ENCODE measurements around the gene PIGK.

The PIGK gene

DNA sequence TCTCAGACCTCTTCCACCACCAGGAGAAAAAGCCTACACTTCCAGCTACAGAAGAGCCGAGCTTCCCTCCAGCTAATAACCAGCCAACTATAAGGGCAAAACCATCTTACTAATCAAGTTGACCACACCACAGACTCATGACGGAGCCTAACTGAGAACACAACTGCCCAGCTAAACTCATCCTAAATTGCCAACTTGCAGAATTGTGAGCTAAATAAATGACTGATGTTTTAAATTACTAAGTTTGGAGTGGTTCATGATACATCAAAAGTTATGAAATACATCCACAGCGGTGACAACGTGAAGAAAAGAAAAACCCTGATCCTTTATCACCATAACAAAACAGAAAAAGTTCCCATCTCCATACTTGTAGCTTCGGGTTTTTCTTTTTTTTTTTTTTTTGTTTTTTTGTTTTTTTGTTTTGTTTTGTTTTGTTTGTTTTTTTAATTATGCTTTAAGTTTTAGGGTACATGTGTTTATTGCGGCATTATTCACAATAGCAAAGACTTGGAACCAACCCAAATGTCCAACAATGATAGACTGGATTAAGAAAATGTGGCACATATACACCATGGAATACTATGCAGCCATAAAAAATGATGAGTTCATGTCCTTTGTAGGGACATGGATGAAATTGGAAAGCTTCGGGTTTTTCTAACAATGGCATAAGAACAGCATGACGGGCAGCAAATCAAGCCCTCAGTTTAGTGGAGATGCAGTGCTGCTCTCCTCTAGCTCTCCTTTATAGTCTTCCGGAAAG lies 122.6 kb downstream of the PIGK start:
- DNase-seq (ENCODE audit: low read depth), result no peak

GRCh38 chr1:77095236-77095635 lies 124.0 kb downstream of the PIGK start:
- DNase-seq (ENCODE audit: low read depth), result no peak

- DNase-seq (ENCODE audit: low read depth), result no peak
These were observed 129.5 kb downstream of the PIGK start for GRCh38 chr1:77089756-77090155.

GRCh38 chr1:77085109-77085508 lies 134.1 kb downstream of the PIGK start:
- no peak for DNase-seq (ENCODE audit: low read depth)

DNA sequence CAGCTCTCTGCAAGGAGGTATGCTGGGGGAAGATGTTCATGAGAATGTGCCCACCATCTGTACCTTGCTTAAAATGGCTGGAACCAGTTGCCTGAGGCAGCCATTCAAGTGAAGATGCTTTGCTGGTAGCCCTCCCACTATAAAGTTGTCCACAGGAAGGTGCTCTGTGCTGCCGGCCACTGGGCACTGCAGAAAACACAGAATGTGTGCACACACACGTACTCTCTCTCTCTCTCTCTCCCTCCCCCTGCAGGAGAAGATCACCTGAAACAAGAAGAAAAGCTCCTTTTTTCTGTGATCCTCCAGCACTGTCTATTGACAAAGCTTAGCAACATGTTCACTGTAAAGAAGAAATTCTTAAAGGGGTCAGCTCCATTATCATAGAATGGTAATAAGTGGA lies 134.8 kb downstream of the PIGK start:
- no peak for DNase-seq (ENCODE audit: low read depth)

GRCh38 chr1:77081834-77082233 lies 137.4 kb downstream of the PIGK start:
- no peak for DNase-seq (ENCODE audit: low read depth)

DNA sequence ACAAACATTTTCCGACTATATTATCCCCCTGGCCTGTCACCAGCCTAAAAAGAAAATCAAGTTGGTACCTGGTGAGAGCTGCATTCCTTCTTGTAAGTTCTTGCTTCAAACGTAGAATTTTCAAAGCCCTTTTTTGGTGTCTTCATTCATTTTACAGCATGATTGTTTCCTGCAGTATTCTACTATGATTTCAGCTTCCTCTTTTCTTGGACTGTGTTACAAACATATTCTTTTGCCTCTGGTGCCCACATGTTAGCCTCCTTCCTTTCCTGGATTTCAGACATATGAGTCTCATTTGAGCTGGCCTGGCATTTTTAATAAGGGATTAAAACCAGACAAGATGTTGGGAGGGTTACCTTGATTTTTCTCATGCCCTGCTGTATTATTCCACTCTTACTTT lies 142.5 kb downstream of the PIGK start:
- DNase-seq (ENCODE audit: low read depth), result no peak

DNA sequence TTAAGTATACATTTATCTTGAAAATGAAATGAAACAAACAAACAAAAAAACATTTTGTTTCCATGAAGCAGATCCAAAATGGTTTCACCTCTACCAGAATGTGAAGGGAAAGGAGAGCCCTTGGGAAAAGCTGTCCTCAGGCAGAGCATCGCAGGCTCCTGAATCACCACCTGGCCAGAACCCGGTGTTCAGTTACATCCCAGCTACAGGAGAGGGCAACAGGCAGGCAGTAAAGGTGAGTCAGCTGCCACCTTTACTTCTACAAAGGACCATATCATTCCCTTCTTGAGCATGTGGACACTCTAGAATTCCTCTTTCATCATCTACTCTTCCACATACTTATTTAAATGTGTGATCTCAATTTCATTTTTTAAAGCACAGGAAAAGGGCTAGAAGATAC lies 151.2 kb downstream of the PIGK start:
- no peak for DNase-seq (ENCODE audit: low read depth)

DNA sequence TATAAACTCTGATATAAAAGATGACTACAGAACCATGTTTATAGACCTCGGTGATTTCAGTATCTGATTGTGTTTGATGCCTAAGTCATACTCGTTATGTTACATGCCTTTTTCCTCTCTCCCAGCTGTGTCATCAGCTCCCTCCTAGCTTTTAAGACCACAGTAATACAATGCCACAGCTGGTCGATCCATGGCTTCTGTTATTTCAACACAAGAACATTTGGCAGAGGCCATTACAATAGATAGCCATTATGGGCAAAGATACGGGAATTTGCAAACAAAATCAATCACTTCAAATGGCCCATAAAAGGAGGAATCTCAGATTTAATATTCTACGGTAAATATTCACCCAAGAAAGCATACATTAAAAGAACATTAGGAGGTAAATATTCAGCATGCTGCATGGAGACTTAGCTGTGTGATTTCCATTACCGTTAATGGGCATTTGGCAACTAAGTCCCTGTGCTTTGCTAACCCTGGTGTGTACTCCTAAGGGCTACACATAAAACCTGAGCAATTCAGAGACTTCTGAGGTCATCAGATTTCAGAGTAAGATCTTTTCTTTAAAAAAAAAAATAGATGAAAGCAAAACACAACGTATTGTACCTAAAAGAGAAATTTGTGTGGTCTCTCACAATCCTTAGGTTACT lies 153.4 kb downstream of the PIGK start:
- no peak for DNase-seq (ENCODE audit: low read depth)

- no peak for DNase-seq (ENCODE audit: low read depth)
These were observed 155.0 kb downstream of the PIGK start for GRCh38 chr1:77064246-77064645.

GRCh38 chr1:77063118-77063517 lies 156.1 kb downstream of the PIGK start:
- no peak for DNase-seq (ENCODE audit: low read depth)

DNA sequence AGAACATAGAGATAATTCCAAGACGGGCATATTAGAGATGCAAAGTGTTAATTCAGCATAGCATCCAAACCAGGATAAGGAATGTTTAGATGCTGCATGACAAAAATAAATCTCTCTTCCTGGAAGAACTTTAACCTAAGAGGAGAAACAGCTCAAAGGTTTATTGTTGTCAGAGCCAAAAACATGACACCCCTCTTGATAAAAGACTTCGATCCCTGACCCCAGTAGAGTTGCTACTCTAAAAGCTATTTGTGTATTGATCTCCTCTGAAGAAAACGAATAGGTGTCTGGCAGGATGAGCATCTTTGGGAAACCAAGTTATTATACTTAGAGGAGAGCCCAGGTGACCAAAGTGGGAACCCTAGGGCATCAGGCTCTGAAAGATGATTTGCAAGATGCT lies 158.1 kb downstream of the PIGK start:
- no peak for DNase-seq (ENCODE audit: low read depth)

DNA sequence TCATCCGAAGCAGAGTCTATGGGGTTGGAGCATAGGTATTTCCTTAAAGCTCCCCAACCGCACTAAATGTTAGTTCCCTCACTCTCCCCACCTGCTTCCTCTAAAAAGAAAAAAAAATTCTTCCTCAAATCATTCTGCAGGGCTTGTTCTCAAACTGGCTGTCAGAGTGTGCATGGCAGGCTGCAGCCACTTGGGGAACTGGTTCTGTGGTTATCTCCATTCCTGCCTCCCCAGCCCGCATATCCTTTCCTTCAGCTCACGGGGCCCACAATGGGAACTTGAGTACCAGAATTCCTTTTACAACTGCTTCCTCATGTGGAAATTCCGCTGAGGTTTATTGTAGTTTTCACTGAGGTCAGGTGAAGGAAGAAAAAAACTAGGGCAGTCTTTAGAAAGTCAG lies 159.2 kb downstream of the PIGK start:
- DNase-seq (ENCODE audit: low read depth), result no peak

DNA sequence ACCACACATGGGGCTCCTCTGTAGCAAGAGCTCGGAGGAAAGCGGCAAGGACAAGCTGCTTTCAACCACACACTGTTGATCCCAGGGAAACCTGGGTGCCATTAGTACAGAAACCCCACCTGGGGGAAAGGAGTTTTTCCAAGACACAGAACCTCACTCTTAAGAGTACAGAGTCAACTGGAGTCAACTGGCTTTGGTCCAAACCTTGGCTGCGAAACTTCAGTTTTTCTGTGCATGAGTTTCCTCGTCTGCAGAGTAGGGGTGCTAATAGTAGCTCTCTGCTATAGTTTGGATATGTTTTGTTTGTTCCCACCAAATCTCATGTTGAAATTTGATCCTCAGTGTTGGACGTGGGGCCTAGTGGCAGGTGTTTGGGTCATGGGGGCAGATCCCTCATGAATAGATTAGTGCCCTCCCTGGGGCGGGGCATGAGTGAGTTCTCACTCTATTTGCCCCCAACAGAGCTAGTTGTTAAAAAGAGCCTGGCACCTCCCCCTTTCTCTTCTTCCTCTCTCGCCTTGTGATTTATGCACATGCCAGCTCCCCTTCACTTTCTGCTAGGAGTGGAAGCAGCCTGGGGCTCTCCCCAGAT lies 161.1 kb downstream of the PIGK start:
- DNase-seq (ENCODE audit: low read depth), result no peak

DNA sequence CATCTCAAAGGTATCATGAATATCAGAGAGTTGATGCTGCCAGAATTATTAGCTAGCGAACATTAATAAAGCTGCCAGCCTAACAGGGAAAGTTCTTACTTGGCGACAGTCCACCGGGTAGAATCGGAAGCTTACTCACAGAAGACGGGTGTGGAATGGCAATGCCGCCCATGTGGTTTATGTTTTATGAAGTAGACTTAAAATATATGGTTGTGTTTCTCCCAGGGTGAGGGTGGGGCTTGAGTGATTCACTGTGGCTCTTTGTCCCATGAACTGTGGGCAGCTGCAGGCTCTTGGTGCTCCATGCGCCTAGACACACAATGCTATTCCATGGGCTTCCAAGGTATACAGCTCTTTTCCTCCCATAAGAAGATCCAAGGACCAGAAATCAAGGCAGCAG lies 162.7 kb downstream of the PIGK start:
- no peak for DNase-seq (ENCODE audit: low read depth)

DNA sequence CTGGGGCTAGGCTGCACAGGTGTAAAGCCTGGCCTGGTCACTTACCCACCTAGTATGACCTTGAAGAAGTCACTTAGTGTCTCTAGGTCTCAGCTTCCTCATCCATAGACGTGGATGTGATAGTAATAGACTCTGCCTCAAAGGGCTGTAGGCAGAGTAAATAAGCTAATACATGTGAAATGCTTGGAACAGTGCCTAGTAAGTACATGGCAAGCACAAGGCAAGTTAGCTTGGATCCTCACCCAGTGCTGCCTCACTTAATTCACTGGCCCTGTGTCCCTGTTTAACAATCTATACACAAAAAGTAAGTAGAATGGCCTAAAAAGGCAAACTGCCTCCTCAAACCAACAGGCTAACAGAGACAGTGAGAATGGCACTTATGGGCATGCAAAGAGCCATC lies 167.8 kb downstream of the PIGK start:
- DNase-seq (ENCODE audit: low read depth), result no peak

DNA sequence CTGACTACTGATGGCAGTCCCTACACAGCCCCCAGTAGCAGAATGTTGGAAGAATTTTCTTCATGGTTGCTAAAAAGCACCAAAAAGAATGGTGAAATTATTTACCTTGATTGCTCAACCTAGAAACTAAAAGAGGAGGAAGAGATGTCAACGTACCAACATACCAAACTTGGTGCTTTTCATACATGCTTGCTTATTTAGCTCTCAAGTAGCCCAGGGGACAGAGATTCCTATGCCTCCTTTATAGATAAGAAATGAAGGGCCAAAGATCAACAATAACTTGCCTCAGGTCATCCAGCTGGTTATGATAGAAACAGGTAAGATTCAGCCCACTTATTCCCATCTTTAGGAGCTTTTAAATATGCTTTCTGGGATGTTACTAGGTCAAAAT lies 170.6 kb downstream of the PIGK start:
- no peak for DNase-seq (ENCODE audit: low read depth)

DNA sequence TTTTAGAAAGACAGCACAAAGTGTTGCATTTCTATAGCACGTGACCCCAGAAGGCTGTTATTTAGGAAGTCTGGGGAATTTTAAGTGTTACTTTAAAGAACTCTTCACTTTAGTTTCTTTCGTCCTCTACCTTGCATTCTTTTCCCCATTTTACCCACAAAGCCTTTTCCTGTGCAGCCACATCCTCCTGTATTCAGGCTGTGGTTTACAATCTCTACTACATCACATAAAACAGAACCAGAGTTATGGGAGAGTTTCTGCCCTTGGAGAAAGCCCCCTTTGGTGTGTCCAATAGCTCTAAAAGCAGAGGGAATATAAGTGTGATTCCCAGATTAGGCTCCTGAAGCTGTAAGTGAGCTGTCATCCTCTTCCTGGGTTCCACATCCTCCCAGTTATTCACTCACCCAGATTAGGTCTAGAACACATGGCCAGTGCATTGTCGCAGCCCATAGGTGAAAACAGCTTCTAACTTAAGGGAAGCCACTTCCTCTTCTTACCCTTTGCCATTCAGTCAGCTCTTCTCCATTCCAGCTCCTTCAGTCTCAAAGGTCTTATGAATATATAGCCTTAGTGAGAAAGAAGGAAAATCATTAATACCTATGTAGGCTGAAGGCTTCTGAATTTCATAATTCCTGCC lies 171.1 kb downstream of the PIGK start:
- no peak for DNase-seq (ENCODE audit: low read depth)

- DNase-seq (ENCODE audit: low read depth), result no peak
These were observed 171.7 kb downstream of the PIGK start for GRCh38 chr1:77047575-77047974.

GRCh38 chr1:77044133-77044849 lies 174.9 kb downstream of the PIGK start:
- DNase-seq (ENCODE audit: low read depth), result no peak

GRCh38 chr1:77040826-77041225 lies 178.4 kb downstream of the PIGK start:
- no peak for DNase-seq (ENCODE audit: low read depth)

DNA sequence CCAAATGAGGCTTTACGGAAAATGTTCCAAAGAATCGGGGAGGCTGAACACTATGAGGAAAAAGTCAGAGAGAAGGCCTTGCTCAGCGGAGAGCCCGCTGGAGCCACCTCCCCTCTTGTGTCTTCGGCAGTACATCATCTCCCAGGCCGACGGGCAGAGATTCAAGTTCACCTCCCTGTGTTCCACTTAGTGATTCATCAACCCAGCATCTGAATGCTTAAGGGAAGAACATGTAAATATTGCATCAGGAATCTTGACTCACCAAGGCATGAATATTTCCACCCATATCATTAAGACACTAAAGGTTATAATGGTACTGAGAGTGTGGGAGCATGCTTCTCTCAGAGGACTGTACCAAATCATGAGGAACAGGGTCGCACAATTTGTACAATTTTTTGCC lies 179.5 kb downstream of the PIGK start:
- DNase-seq (ENCODE audit: low read depth), result no peak

Measured in stimulated activated CD8-positive, alpha-beta memory T cell treated with anti-CD3 and anti-CD28 coated beads, Interleukin-12 subunit alpha, Interleukin-12 subunit beta, amount 100 ng/mL, for 4 hours (primary cell).